DND-41 (cell line): Measurements from ENCODE around the gene TRAM2.

Experiments used
- EZH2 ChIP-seq: IDR thresholded peaks from 3 replicates; pipeline ENCODE4 v1.6.1; 2012; ENCODE audit warnings: borderline replicate concordance, low read depth, mild to moderate bottlenecking, moderate library complexity, low read length, inconsistent platforms; ENCODE audit not compliant: severe bottlenecking
- TF ChIP-seq, protein P1 (sequence below): IDR thresholded peaks from 2 replicates; pipeline ENCODE4 v1.5.1; 2012; ENCODE audit warnings: borderline replicate concordance, low read length, moderate library complexity, mild to moderate bottlenecking; ENCODE audit not compliant: poor library complexity, severe bottlenecking; ENCODE audit errors: extremely low read depth

DNA sequence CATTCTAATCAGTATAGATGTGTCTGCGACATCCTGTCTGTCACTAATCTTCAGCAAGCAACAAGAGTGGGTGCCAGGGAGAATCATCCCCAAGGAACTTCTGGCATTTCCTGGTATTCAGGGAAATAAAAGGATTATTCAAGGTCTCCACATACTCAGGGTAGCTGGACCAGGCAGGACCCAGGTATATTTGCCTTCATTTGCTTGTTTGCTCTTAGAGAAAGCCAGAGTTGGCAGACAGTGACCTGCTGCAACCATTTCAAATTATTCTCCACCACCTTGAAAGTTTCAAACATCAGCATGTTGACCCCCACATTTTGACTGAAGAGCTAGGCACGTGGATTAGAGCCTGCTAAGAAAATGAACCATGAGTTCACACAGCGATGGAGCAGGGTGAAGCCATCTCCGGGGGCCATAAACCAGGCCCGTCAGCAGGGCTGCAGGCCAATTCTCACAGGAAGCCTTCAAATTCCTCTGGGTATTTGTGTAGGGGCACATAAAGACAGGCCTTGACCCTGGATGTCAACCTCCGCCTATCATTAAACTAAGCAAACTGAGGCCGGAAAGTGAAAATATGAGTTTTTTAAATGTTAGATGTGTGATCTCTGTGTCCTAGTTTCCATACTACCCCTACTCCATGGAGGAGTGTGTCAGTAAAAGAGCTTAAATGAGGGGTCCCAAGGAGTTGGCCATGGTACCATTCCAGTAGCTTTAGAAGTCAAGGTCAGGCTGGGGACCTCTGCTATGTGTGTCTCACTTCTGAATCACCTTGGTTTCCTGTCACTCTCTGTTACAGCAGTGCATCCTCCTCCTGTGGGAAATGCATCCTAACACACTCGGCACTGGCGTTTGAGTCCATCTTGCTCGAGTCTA, 32.9 kb downstream of the TRAM2 start:
- TF ChIP-seq, protein P1, sequence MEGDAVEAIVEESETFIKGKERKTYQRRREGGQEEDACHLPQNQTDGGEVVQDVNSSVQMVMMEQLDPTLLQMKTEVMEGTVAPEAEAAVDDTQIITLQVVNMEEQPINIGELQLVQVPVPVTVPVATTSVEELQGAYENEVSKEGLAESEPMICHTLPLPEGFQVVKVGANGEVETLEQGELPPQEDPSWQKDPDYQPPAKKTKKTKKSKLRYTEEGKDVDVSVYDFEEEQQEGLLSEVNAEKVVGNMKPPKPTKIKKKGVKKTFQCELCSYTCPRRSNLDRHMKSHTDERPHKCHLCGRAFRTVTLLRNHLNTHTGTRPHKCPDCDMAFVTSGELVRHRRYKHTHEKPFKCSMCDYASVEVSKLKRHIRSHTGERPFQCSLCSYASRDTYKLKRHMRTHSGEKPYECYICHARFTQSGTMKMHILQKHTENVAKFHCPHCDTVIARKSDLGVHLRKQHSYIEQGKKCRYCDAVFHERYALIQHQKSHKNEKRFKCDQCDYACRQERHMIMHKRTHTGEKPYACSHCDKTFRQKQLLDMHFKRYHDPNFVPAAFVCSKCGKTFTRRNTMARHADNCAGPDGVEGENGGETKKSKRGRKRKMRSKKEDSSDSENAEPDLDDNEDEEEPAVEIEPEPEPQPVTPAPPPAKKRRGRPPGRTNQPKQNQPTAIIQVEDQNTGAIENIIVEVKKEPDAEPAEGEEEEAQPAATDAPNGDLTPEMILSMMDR: no peak
- TF ChIP-seq EZH2: no peak
